ENCODE results near the gene NPR1.
A peak's percentile ranks its signal among the peaks of the same experiment; 100 is the strongest.

NPR1 gene

DNA sequence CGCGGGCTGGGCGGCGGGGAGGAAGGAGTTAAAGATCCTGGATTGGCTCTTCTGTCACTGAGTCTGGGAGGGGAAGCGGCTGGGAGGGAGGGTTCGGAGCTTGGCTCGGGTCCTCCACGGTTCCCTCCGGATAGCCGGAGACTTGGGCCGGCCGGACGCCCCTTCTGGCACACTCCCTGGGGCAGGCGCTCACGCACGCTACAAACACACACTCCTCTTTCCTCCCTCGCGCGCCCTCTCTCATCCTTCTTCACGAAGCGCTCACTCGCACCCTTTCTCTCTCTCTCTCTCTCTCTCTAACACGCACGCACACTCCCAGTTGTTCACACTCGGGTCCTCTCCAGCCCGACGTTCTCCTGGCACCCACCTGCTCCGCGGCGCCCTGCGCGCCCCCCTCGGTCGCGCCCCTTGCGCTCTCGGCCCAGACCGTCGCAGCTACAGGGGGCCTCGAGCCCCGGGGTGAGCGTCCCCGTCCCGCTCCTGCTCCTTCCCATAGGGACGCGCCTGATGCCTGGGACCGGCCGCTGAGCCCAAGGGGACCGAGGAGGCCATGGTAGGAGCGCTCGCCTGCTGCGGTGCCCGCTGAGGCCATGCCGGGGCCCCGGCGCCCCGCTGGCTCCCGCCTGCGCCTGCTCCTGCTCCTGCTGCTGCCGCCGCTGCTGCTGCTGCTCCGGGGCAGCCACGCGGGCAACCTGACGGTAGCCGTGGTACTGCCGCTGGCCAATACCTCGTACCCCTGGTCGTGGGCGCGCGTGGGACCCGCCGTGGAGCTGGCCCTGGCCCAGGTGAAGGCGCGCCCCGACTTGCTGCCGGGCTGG is at the start of gene NPR1:
TSS of gene NPR1 (plus strand) at position 170 of the 818 bp plus-strand sequence. CDS start at position 591, 421 bp downstream.
- DNase-seq (ENCODE audit: low read depth), result no peak
- in situ Hi-C loops (cut with HindIII; ENCODE audit: low sequenced_read_pairs), result no loop called here

GRCh38 chr1:153629343-153629665 is 49.2 kb upstream of the NPR1 start:
- no peak for TF ChIP-seq CTCF (IDR thresholded peaks at IDR 0.05; ENCODE audit: low read depth, low read length, missing control alignments)
- no peak for DNase-seq (ENCODE audit: low read depth)
- in situ Hi-C loops (cut with HindIII; ENCODE audit: low sequenced_read_pairs), result no loop called here
- no peak overlapping the region for H3K4me3 ChIP-seq (ENCODE audit: low read depth, low read length)

More for the DNA sequence above, at the start of gene NPR1:
- H3K4me3 ChIP-seq (ENCODE audit: low read depth, low read length), result peak within 1 kb of the TSS; percentile 30
- no peak for TF ChIP-seq CTCF (IDR thresholded peaks at IDR 0.05; ENCODE audit: low read depth, low read length, missing control alignments)

DNA sequence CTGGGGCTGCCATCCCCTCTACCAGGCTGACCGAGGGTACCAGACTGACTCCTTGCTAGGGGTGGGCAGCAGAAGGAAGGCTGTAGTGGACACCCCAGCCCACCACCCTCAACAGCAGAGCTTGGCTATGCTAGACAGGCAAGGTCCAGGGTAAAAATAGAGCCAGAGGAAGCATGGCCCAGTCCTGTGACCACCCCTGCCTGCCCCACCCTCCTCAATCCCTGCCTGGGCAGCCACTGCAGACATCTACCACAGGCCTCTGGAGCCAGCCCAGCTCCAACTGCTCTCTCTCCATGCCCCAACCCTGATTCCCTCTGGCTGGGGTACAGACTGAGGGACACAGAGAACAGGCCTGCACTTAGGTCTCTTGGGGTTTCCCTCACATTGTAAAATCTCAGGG is 48.5 kb upstream of the NPR1 start:
- DNase-seq (ENCODE audit: low read depth), result no peak
- no peak overlapping the region for H3K4me3 ChIP-seq (ENCODE audit: low read depth, low read length)
- TF ChIP-seq CTCF (IDR thresholded peaks at IDR 0.05; ENCODE audit: low read depth, low read length, missing control alignments), result no peak
- in situ Hi-C loops (cut with HindIII; ENCODE audit: low sequenced_read_pairs), result no loop called here

GRCh38 chr1:153630384-153630783 is 48.1 kb upstream of the NPR1 start:
- no peak for DNase-seq (ENCODE audit: low read depth)
- no peak for TF ChIP-seq CTCF (IDR thresholded peaks at IDR 0.05; ENCODE audit: low read depth, low read length, missing control alignments)
- no peak overlapping the region for H3K4me3 ChIP-seq (ENCODE audit: low read depth, low read length)
- in situ Hi-C loops (cut with HindIII; ENCODE audit: low sequenced_read_pairs), result no loop called here

DNA sequence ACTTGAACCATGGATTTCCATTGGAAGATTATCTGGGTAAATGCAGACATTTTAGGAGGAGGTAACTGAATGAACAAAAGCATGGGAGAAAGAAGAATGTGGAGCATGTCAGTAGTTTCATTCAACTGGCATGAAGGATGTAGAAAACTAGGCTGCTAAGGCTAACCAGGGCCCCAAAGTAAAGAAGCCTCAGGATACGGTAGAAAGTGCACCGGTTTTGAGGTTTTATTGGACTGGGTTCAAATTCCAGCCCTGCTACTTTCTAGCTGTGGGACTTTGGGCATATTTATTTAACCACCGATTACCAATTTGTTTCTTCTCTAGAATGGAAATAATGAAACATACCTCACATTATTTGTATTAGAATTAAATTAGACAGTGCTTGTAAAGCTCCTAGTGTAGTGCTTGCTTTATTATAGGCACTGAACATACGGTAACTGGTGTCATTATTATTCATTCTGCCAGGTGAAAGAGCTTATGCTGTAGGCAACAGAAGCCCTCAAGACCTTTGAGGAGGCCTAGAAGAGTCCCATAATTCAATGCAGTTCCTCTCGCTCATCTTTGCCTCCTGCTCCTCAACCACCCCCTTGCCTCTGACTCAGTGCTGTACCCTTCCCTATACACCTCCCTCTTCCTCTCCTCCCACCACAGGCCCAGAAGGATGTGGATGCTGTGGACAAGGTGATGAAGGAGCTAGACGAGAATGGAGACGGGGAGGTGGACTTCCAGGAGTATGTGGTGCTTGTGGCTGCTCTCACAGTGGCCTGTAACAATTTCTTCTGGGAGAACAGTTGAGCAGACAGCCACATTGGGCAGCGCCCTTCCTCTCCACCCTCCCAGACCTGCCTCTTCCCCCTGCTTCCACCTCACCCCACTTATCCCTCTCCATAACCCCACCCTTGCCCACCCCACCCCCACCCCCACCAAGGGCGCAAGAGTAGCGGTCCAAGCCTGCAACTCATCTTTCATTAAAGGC is 47.2 kb upstream of the NPR1 start:
- no peak overlapping the region for H3K4me3 ChIP-seq (ENCODE audit: low read depth, low read length)
- no peak for TF ChIP-seq CTCF (IDR thresholded peaks at IDR 0.05; ENCODE audit: low read depth, low read length, missing control alignments)
- DNase-seq (ENCODE audit: low read depth), result peak; percentile 19
- in situ Hi-C loops (cut with HindIII; ENCODE audit: low sequenced_read_pairs), result no loop called here

GRCh38 chr1:153633161-153633753 is 45.2 kb upstream of the NPR1 start:
- no peak for TF ChIP-seq CTCF (IDR thresholded peaks at IDR 0.05; ENCODE audit: low read depth, low read length, missing control alignments)
- peak; percentile 26 for DNase-seq (ENCODE audit: low read depth)
- in situ Hi-C loops (cut with HindIII; ENCODE audit: low sequenced_read_pairs), result no loop called here
- peak overlapping the region; percentile 99 for H3K4me3 ChIP-seq (ENCODE audit: low read depth, low read length)

Measured in astrocyte of the cerebellum (primary cell).